KOPT-K1 (cell line): ENCODE results near the gene SEMA6A.

ENCODE experiments used
- H3K27ac ChIP-seq: fragments of 200-600 bp; sonication (generic); 2 replicates; pipeline ENCODE4 v1.5.1; 2016; ENCODE audit warnings: antibody characterized with exemption, mild to moderate bottlenecking, low read depth, low read length; ENCODE audit not compliant: poor library complexity, severe bottlenecking
- H3K36me3 ChIP-seq: fragments of 200-600 bp; sonication (generic); 2 replicates; pipeline ENCODE4 v1.5.1; 2017; ENCODE audit warnings: antibody characterized with exemption, mild to moderate bottlenecking, low read length, moderate library complexity; ENCODE audit not compliant: insufficient read depth
- H3K9me3 ChIP-seq: fragments of 200-600 bp; sonication (generic); 2 replicates; pipeline ENCODE4 v1.5.1; 2017; ENCODE audit warnings: antibody characterized with exemption, low read length, mild to moderate bottlenecking; ENCODE audit not compliant: insufficient read depth, poor library complexity, severe bottlenecking

Gene SEMA6A

GRCh38 chr5:116507051-116507537 lies 67.5 kb downstream of the SEMA6A start:
- no peaks in the 10 kb centered on the region for H3K9me3 ChIP-seq
- H3K27ac ChIP-seq = no peak overlapping the region
- no peaks in the 10 kb centered on the region for H3K36me3 ChIP-seq

GRCh38 chr5:116506488-116506887 lies 68.1 kb downstream of the SEMA6A start:
- no peaks in the 10 kb centered on the region for H3K36me3 ChIP-seq
- H3K27ac ChIP-seq = no peak overlapping the region
- no peaks in the 10 kb centered on the region for H3K9me3 ChIP-seq

GRCh38 chr5:116504593-116505166 lies 69.9 kb downstream of the SEMA6A start:
- Histone ChIP-seq H3K36me3 (no peaks in the 10 kb centered on the region), H3K27ac (no peak overlapping the region), H3K9me3 (no peaks in the 10 kb centered on the region)

- Histone ChIP-seq H3K9me3 (no peaks in the 10 kb centered on the region), H3K36me3 (no peaks in the 10 kb centered on the region), H3K27ac (no peak overlapping the region)
These were observed 72.0 kb downstream of the SEMA6A start for GRCh38 chr5:116502616-116503015.

- H3K9me3 ChIP-seq = no peaks in the 10 kb centered on the region
- H3K27ac ChIP-seq = no peak overlapping the region
- no peaks in the 10 kb centered on the region for H3K36me3 ChIP-seq
These were observed 72.5 kb downstream of the SEMA6A start for GRCh38 chr5:116502138-116502537.

- Histone ChIP-seq H3K27ac (no peak overlapping the region), H3K9me3 (no peaks in the 10 kb centered on the region), H3K36me3 (no peaks in the 10 kb centered on the region)
These were observed 76.0 kb downstream of the SEMA6A start for GRCh38 chr5:116498503-116499048.

GRCh38 chr5:116497631-116498030 lies 77.0 kb downstream of the SEMA6A start:
- no peaks in the 10 kb centered on the region for H3K9me3 ChIP-seq
- H3K36me3 ChIP-seq = no peaks in the 10 kb centered on the region
- H3K27ac ChIP-seq = no peak overlapping the region

GRCh38 chr5:116495786-116496357 lies 78.8 kb downstream of the SEMA6A start:
- Histone ChIP-seq H3K36me3 (no peaks in the 10 kb centered on the region), H3K9me3 (no peaks in the 10 kb centered on the region), H3K27ac (no peak overlapping the region)

- H3K27ac ChIP-seq = no peak overlapping the region
- H3K9me3 ChIP-seq = no peaks in the 10 kb centered on the region
- no peaks in the 10 kb centered on the region for H3K36me3 ChIP-seq
These were observed 79.7 kb downstream of the SEMA6A start for GRCh38 chr5:116494784-116495450.

GRCh38 chr5:116492776-116493175 lies 81.8 kb downstream of the SEMA6A start:
- H3K36me3 ChIP-seq = no peaks in the 10 kb centered on the region
- no peaks in the 10 kb centered on the region for H3K9me3 ChIP-seq
- H3K27ac ChIP-seq = no peak overlapping the region

GRCh38 chr5:116492016-116492623 lies 82.5 kb downstream of the SEMA6A start:
- peak overlapping the region; percentile 8 for H3K27ac ChIP-seq
- no peaks in the 10 kb centered on the region for H3K9me3 ChIP-seq
- no peaks in the 10 kb centered on the region for H3K36me3 ChIP-seq

- no peaks in the 10 kb centered on the region for H3K36me3 ChIP-seq
- H3K27ac ChIP-seq = no peak overlapping the region
- H3K9me3 ChIP-seq = no peaks in the 10 kb centered on the region
These were observed 86.1 kb downstream of the SEMA6A start for GRCh38 chr5:116488356-116489041.

- Histone ChIP-seq H3K9me3 (no peaks in the 10 kb centered on the region), H3K27ac (no peak overlapping the region), H3K36me3 (no peaks in the 10 kb centered on the region)
These were observed 87.6 kb downstream of the SEMA6A start for GRCh38 chr5:116487045-116487444.

- no peak overlapping the region for H3K27ac ChIP-seq
- H3K9me3 ChIP-seq = no peaks in the 10 kb centered on the region
- no peaks in the 10 kb centered on the region for H3K36me3 ChIP-seq
These were observed 88.0 kb downstream of the SEMA6A start for GRCh38 chr5:116486588-116486987.

GRCh38 chr5:116484645-116485044 lies 90.0 kb downstream of the SEMA6A start:
- H3K36me3 ChIP-seq = no peaks in the 10 kb centered on the region
- no peak overlapping the region for H3K27ac ChIP-seq
- no peaks in the 10 kb centered on the region for H3K9me3 ChIP-seq
